NAMALWA (cell line): ENCODE measurements around the gene KIF22.
A peak's percentile ranks its signal among the peaks of the same experiment; 100 is the strongest.
"Not testable (repeated sequence)": the region's sequence is repeated elsewhere in the genome, so short reads cannot be mapped to it uniquely, and the experiment has no call there.

Experiments
- DNase-seq: peaks from one replicate; pipeline ENCODE4 v3.0.0-alpha.2; 2015; ENCODE audit warnings: low spot score

Gene KIF22

DNA sequence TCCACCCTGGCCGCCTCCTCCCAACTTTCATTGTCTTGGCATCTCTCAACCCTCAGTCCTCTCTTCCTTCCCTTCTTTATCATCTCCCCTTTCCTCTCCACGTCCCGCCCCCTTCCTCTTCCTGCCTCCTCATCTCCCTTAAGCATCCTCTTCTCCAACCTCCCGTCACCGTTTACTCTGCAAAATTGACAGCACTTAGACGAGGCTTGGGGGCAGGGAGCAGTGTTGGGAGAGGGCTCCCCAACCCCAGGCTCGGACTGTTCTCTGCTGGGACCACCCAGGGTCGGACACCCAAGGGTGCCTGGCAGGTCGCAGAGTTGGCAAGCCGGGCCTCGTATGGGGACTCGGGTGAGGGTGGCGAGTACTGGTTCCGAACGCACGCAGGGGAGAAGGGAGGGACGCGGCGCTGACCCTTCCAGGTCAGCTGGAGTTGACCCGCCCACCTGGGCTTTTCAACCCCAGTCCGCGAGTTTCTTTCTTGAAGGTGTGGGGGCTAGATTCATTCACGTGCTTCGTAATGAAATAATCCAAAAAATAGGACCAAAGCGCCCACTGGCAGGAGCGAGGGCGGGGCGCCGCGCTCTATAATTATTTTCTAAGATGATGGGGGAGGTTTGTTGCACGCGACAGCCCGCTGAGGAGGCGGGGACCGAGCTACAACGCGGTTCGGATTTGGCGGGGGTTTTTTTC is 24.6 kb downstream of the KIF22 start:
- DNase-seq = peak; percentile 22

- peak; percentile 100 for DNase-seq
Observed at GRCh38 chr16:29815793-29816693, 25.5 kb downstream of the KIF22 start, which contains the start of gene PAGR1. Gene PAGR1 (plus strand): TSS chr16:29816152. CDS start chr16:29816526, 374 bp downstream.

- DNase-seq = peak; percentile 78
Observed at GRCh38 chr16:29816694-29817441, 26.3 kb downstream of the KIF22 start.

DNA sequence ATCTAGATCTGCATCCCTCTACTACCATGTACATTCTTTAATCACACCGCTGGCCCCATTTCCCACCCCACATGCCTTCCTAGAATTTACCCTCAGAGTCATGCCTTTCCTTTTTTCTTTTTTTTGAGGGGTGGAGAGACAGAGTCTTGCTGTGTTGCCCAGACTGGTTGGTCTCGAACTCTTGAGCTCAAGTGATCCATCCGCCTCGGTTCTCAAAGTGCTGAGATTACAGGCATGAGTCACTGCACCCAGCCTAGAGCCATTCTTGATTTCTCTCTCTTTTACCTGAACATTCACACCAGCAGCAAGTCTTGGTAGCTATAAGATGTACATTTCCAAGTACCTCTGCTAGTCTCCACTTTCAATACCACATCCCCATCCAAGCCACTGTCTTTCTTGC is 27.5 kb downstream of the KIF22 start:
- DNase-seq = no peak

GRCh38 chr16:29819506-29819905 is 29.0 kb downstream of the KIF22 start:
- no peak for DNase-seq

DNA sequence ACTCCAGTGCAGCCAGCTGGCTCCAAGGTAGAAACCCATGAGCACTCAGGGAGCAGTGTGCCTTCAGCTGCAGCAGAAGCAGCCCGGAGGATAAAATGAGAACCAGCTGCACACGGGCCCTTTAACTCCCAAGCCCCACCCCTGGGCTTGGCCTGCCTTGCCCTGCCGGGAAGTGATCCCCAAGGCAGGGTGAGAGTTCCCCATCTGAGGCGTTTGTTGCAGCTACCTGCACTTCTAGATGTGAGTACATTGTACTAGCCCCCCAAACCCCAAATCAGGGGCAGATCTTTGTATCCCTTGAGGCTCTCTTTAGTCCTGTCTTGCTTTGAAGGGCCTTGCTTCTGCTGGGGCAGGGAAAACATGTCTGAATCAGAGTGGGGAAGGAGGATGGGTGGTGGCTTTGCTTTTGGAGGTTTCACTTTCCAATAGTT is 29.7 kb downstream of the KIF22 start, which contains the start of gene MVP:
MVP (plus strand) TSS at position 192 of the 431 bp plus-strand sequence. CDS start 10,088 bp downstream, outside the sequence.
- peak; percentile 56 for DNase-seq

- DNase-seq = no peak
Observed at GRCh38 chr16:29820730-29821642, 30.4 kb downstream of the KIF22 start.

GRCh38 chr16:29821643-29822115 is 31.1 kb downstream of the KIF22 start:
- DNase-seq = no peak

DNA sequence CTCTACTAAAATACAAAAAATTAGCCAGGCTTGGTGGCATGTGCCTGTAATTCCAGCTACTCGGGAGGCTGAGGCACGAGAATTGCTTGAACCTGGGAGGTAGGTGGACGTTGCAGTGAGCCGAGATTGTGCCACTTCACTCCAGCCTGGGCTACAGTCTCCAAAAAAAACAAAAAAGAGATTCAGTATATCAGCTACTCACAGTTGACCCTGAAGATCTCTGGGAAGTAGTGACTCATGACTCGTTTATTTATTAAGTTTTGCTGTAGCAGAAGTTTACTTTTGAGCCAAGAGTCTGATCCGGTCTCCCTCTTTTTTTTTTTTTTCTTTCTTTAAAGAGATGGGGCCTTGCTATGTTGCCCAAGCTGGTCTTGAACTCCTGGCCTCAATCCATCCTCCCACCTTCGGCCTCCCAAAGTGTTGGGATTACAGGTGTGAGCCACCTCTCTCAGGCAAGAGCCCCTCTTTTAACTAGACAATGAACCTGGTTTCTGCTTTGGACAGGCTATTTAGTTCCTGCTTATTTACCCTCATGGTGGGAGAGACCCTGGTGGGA is 34.1 kb downstream of the KIF22 start:
- no peak for DNase-seq

- DNase-seq = no peak
Observed at GRCh38 chr16:29825145-29826044, 34.8 kb downstream of the KIF22 start.

DNA sequence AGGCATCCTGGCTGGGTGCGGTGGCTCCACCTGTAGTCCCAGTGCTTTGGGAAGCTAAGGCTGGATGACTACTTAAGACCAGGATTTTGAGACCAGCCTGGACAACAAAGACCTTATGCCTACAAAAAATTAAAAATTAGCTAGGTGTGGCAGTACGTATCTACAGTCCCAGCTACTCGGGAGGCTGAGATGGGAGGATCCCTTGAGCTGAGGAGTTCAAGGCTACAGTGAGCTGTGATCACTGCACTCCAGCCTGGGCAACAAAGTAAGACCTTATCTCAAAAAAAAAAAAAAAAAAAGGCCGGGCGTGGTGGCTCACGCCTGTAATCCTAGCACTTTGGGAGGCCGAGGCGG is 35.8 kb downstream of the KIF22 start:
- DNase-seq = no peak

GRCh38 chr16:29830774-29831173 is 40.2 kb downstream of the KIF22 start:
- no peak for DNase-seq

GRCh38 chr16:29831490-29831889 is 40.9 kb downstream of the KIF22 start:
- no peak for DNase-seq

DNA sequence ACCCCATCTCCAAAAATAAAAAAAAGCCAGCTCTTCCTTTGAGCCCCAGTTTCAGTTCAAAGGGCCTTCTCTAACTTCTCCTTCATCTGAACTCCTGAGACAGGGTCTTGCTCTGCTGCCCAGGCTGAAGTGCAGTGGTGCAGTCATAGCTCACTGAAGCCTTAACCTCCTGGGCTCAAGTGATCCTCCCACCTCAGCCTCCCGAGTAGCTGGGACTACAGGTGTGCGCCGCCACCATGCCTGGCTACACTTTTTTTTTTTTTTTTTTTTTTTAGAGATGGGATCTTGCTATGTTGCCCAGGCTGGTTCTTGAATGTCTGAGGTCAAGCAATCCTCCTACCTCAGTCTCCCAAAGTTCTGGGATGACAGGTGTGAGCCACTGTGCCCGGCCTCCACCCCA is 42.7 kb downstream of the KIF22 start:
- not testable (repeated sequence) for DNase-seq

- no peak for DNase-seq
Observed at GRCh38 chr16:29834079-29834478, 43.5 kb downstream of the KIF22 start.

DNA sequence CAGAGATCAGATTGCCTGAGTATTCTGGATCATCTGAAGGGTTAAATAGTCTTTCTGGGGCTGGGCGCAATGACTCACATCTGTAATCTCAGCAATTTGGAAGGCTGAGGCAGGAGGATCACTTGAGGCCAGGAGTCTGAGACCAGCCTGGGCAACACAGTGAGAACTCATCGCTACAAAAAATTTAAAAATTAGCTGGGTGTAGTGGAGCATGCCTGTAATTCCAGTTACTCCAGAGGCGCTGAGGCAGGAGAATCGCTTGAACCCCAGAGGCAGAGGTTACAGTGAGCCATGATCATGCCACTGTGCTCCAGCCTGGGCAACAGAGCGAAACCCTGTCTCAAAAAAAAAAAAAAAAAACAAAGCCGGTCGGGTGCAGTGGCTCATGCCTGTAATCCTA is 45.4 kb downstream of the KIF22 start:
- DNase-seq = no peak

GRCh38 chr16:29836623-29837022 is 46.1 kb downstream of the KIF22 start:
- no peak for DNase-seq

- DNase-seq = no peak
Observed at GRCh38 chr16:29837841-29838240, 47.3 kb downstream of the KIF22 start.

DNA sequence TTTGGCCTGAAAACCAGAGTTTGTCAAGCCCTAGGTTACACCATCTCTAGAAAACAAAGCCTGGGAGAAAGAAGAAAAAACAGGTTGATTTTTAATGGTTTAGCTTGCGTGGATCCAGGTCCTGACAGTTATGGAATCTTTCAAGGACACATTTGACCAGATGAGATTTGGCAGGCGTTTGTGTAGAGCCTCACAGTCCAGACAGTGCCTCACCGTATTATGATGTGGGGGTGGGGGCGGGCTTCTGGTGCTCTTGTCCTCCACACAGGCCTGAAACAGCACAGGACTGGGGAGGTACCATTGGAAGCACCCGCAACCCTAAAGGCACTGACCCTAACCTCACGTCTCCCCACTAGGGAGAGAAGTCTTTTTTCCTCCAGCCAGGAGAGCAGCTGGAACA is 49.3 kb downstream of the KIF22 start:
- no peak for DNase-seq

GRCh38 chr16:29840240-29840639 is 49.7 kb downstream of the KIF22 start:
- DNase-seq = no peak
